ENCODE results near the gene SLCO1B3. TPM values are rescaled to one million over a fixed set of nuclear protein-coding genes. Genes with fewer than 3 reads are reported as not detected.

SLCO1B3 gene
- not detected for total RNA-seq

GRCh38 chr12:20810487-20810886 is at the start of gene SLCO1B3:
Gene SLCO1B3, plus strand, starts transcription at chr12:20810705. Its CDS starts 5,034 bp downstream, at chr12:20815739.

Small RNA genes within 50 kb of the gene (small RNA-seq; reads per million reads assigned to genes)
- not detected for gene AC011604.1 (ENCODE audit: low replicate concordance)

Other genes with a start within 250 kb of the SLCO1B3 start
- 0.99 TPM for gene SLCO1C1, start 115.4 kb upstream of the SLCO1B3 start, total RNA-seq

Measured in metanephros (tissue), 2 donors.